NCI-H2107 (cell line): ENCODE data around the gene KCTD16.

Experiments
- DNase-seq: peaks from one replicate; lab custom pipeline; 2025; lab: John Stamatoyannopoulos, UW

The KCTD16 gene

GRCh38 chr5:144405991-144406390 is 235.3 kb downstream of the KCTD16 start:
- no peak for DNase-seq

GRCh38 chr5:144406442-144406841 is 235.8 kb downstream of the KCTD16 start:
- DNase-seq = no peak

- no peak for DNase-seq
These were observed 243.7 kb downstream of the KCTD16 start for GRCh38 chr5:144414202-144415029.

DNA sequence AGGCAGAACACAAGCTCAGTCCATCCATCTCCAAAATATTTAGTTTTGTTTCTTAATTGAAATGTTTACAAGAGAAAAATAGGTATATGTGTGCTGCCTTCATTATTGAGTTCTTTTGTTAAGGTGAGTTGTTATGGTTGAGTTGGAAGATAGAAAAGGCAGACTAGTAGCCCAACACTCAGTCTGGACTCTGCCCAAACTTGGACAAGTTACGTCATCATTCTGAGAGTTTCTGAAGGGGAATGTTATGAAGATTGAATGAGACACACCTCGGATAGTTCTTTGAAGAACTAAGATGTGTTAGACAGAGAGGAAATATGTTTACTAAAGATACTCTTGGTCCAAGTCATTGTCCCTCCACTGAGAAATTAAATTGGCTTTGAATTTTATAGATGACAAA is 245.5 kb downstream of the KCTD16 start:
- no peak for DNase-seq

- DNase-seq = no peak
These were observed 248.0 kb downstream of the KCTD16 start for GRCh38 chr5:144418719-144419118.

DNA sequence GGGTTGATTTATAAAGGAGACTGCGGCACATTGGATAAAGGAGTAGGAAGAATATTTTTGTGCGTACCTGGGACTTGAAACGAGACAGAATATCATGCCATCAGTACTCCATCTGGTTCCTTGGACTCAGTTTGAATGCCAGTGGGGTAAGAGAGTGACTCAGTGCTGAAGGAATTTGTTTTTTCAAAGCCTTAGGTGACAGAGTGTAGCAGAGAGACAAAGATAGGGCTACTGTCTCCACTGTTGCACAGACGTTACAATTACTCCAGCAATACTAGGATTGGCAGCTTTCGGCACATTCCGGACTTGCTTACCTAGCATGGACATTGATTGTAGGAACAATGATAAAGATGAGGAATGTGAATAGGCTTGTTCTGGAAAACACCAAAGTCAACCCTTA is 250.7 kb downstream of the KCTD16 start:
- DNase-seq = no peak

- no peak for DNase-seq
These were observed 251.5 kb downstream of the KCTD16 start for GRCh38 chr5:144422018-144422727.

DNA sequence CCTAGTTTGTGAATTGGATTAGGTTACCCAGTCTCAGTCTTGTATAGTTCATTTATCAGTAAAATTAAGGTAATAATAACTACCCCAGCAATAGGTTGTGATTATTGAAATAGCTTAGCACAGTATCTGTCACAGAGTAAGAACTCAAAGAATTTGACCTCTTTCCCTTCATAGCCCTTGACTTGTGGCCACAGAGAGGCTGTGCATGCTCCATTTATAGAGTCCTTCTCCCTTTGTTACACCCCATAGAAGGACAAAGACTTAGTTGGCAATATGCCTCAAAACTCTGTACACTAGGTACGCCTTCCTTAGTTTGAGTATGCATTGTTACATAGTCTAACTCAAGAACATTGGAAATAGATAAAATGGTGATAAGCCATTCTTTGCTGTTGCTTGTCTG is 257.2 kb downstream of the KCTD16 start:
- no peak for DNase-seq

DNA sequence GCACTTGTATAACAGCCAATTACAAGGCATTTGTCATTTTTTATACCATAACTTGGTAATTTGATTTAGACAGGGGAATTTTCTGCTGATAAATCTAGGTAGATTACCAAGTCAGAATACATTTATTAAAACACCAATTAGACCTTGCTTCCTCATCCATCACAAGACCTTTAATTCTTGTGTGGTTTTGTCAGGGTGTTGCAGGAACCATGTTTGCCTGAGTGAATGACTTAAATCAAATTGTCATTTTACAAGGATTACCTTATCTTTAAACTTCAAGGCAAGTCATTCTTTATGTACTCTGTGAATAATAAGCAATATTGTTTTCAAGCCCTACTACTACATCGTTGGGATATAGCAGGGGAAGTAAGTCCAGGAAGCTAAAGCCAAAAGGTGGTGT is 257.7 kb downstream of the KCTD16 start:
- no peak for DNase-seq

- DNase-seq = no peak
These were observed 258.7 kb downstream of the KCTD16 start for GRCh38 chr5:144429405-144429804.

- no peak for DNase-seq
These were observed 259.2 kb downstream of the KCTD16 start for GRCh38 chr5:144429905-144430304.

DNA sequence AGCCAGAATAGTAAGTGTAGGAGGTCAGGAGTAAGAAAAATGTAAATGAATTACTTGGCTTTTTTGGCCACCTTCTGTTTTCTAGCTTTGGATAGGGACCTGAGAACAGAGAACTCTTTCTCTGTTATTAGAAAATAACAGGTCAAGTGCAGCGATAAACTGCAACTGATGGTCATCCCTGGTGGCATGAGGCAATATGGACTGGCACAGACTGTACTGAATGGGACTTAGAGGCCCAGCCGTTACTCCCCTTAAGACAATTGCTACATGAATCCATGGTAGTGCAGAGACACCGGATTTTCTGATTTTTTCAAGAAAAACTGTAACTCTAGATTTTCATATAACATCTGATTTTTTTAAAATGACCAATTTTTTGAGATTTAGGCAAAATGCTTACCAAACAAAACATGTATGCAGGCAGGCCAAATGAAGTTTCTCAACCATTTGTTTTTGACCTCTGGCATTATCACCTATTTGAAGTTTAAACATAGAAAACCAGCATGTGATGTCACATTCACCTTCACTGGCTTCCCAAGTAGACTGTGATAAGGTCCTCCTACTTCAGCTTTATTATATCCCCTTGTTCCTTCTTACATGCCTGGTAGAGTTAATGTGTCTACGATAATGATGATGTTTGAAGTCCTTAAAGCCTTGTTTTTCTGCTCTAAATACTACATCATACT is 262.6 kb downstream of the KCTD16 start:
- no peak for DNase-seq

GRCh38 chr5:144433893-144434292 is 263.2 kb downstream of the KCTD16 start:
- DNase-seq = peak; percentile 9

DNA sequence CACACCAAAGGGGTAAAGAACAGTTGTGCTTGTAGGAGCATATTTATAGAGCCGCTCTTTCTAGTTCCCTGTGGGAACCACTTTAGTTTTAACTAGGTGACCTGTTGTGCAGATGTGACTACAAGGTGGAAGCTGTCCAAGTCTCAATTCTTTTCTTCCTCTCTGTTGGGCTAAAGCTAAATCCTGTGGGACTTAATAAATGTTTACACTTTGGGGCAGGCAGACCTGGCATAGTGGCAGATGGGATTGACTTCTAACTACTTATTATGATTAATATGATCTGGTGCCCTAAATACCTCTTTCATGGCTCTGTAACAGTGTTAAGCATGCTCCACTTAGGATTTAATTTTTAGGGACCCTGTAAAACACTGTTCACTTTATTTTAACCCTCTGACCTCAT is 265.3 kb downstream of the KCTD16 start:
- DNase-seq = peak; percentile 32

DNA sequence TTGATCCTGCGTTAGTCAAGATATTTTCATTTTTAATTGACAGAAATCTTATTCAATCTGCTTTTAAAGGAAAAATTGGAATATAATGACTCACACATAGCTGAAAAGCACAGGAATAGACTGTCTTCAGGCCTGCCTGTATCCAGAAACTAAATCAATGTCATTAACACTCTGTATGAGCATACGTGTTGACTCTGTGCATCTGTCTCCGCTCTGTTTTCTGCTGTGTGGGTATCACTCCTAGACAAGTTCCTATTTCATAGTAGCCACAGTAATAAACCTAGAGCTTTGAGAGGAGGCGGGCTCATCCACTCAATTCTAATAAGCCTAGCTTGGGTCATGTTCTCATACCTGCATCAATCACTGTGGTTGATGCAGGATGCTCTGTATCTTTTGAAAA is 267.6 kb downstream of the KCTD16 start:
- no peak for DNase-seq

GRCh38 chr5:144448457-144448856 is 277.8 kb downstream of the KCTD16 start:
- DNase-seq = no peak

GRCh38 chr5:144451187-144451973 is 280.7 kb downstream of the KCTD16 start:
- no peak for DNase-seq

DNA sequence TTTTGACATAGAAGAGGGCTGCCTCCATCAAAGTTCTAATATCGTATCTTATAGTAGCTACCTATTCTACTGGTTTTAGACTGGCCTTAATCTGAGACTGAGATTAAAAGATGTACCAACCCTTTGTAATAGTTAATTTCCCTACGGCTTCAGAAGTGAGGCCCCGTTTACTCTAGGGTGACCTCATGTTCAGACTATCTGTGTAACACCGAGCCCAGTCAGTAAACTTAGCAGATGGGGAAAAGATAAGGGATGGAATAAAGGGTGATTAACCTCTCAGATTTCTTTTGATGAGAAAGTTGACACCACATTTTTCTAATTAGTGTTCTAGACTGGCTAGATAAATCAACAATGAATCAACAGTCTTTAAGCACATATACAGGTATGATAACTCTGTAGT is 283.1 kb downstream of the KCTD16 start:
- DNase-seq = no peak

DNA sequence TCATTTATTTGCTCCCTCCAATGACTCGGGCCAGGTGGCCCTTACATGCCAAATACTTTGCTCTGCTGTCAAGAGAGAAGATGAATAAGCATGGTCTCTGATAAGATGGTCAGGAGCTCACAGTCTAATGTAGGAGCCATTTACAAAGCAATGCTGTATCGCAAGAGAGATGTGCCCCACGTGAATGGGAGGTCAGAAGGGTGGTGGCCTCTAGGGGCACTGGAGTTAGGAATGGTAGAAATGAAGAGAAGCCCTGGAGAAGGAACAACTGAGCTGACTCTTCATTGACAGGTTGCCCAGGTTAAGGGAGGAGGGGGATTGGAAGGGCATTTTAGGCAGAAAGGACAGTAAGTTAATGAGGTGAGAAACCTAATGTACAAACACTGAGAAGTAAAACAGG is 286.5 kb downstream of the KCTD16 start:
- DNase-seq = no peak

DNA sequence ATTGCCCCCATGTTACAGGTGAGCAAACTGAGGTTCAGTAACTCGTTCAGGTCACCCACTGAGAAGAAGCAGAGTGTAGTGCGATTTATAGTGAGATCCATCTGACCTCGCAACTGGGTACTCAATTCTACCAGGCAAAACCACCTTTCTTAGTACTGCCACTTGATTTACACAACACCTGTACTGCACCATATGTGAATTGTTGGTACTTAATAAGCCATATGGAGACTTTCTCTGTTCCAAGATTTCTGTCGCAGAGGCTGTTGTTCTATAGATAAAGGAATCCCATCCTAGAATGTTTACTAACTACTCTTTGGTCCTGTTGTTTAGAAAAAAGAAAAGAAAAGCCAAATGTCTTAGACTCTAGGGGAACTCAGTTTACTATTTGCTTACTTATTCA is 287.5 kb downstream of the KCTD16 start:
- DNase-seq = no peak

DNA sequence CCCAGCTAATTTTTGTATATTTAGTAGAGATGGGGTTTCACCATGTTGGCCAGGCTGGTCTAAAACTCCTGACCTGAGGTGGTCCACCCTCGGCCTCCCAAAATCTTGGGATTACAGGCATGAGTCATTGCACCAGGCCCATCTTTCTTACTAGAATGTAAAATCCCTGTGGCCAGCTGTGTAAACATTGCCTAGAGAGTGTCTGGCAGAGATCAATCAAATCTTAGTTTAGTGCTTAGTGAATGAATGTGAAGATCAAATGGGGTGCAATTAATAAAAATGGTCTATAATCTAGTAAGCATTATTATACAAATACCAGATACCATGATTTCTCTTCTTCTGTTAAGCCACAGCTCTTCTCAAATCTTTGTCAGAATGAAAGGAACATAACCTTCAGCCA is 289.9 kb downstream of the KCTD16 start:
- DNase-seq = no peak

GRCh38 chr5:144462577-144462976 is 291.9 kb downstream of the KCTD16 start:
- no peak for DNase-seq
